Chondrocyte (in vitro differentiated cells): ENCODE measurements around the gene ABCA12. TPM values are rescaled to one million over a fixed set of nuclear protein-coding genes. Genes with fewer than 3 reads are reported as not detected.

ENCODE experiments used
- DNase-seq: peaks from one replicate; pipeline ENCODE4 v3.0.0; 2021; ENCODE audit warnings: mixed read lengths, low spot score
- H3K27ac Mint-ChIP-seq: one replicate; pipeline ENCODE4 v1.8.0; 2021; ENCODE audit warnings: mild to moderate bottlenecking, moderate library complexity, mixed read lengths; ENCODE audit not compliant: unreplicated experiment
- H3K27me3 Mint-ChIP-seq: 2 replicates; pipeline ENCODE4 v1.8.0; 2021; ENCODE audit warnings: low read depth, mixed read lengths
- H3K36me3 Mint-ChIP-seq: 2 replicates; pipeline ENCODE4 v1.8.0; 2021; ENCODE audit warnings: low read depth, mixed read lengths
- H3K4me1 Mint-ChIP-seq: 2 replicates; pipeline ENCODE4 v1.8.0; 2021; ENCODE audit warnings: low read depth, mild to moderate bottlenecking, mixed read lengths
- H3K4me3 Mint-ChIP-seq: one replicate; pipeline ENCODE4 v1.8.0; 2021; ENCODE audit warnings: mild to moderate bottlenecking, moderate library complexity, mixed read lengths; ENCODE audit not compliant: unreplicated experiment
- H3K9me3 Mint-ChIP-seq: 2 replicates; pipeline ENCODE4 v1.8.0; 2021; ENCODE audit warnings: low read depth, mixed read lengths
- CTCF ChIP-seq: fragments of 200-600 bp; sonication (generic); IDR thresholded peaks from 2 replicates; pipeline ENCODE4 v1.5.0; 2021; ENCODE audit warnings: antibody characterized with exemption, mild to moderate bottlenecking, moderate library complexity
- total RNA-seq: library from RNA; stranded (reverse); gene quantifications from 3 replicates; pipeline ENCODE4 v1.2.1, GENCODE V29; 2021

Gene ABCA12
- total RNA-seq, 1 donor from 2014 or later: 0.40 TPM

GRCh38 chr2:215144106-215144875 is 5.9 kb upstream of the ABCA12 start:
- Mint-ChIP-seq H3K36me3 (no peaks in the 10 kb centered on the region), H3K4me1 (no peaks in the 10 kb centered on the region), H3K4me3 (no peak overlapping the region), H3K27me3 (no peaks in the 10 kb centered on the region), H3K9me3 (no peaks in the 10 kb centered on the region), H3K27ac (no peak overlapping the region)
- no peak for DNase-seq
- no peak for TF ChIP-seq CTCF

- no peaks in the 10 kb centered on the region for H3K9me3 Mint-ChIP-seq
- H3K4me3 Mint-ChIP-seq: no peak overlapping the region
- peaks cover 4% of the 10 kb centered on the region for H3K4me1 Mint-ChIP-seq
- no peak overlapping the region for H3K27ac Mint-ChIP-seq
- TF ChIP-seq CTCF: no peak
- no peak for DNase-seq
- H3K27me3 Mint-ChIP-seq: no peaks in the 10 kb centered on the region
- H3K36me3 Mint-ChIP-seq: no peaks in the 10 kb centered on the region
These were observed 5.0 kb upstream of the ABCA12 start for GRCh38 chr2:215143458-215143857.

- TF ChIP-seq CTCF: no peak
- Mint-ChIP-seq H3K4me1 (peaks cover 22% of the 10 kb centered on the region), H3K9me3 (no peaks in the 10 kb centered on the region), H3K4me3 (no peak overlapping the region), H3K36me3 (no peaks in the 10 kb centered on the region), H3K27ac (no peak overlapping the region), H3K27me3 (no peaks in the 10 kb centered on the region)
- no peak for DNase-seq
These were observed 3.3 kb upstream of the ABCA12 start for GRCh38 chr2:215141706-215142105.

- H3K4me1 Mint-ChIP-seq: peaks cover 25% of the 10 kb centered on the region
- DNase-seq: no peak
- no peaks in the 10 kb centered on the region for H3K36me3 Mint-ChIP-seq
- no peaks in the 10 kb centered on the region for H3K27me3 Mint-ChIP-seq
- no peak overlapping the region for H3K27ac Mint-ChIP-seq
- H3K4me3 Mint-ChIP-seq: no peak overlapping the region
- TF ChIP-seq CTCF: no peak
- H3K9me3 Mint-ChIP-seq: no peaks in the 10 kb centered on the region
These were observed 1.8 kb upstream of the ABCA12 start for GRCh38 chr2:215140166-215140707.

GRCh38 chr2:215137741-215138340 is 585 bp downstream of the ABCA12 start:
- TF ChIP-seq CTCF: no peak
- no peak for DNase-seq
- Mint-ChIP-seq H3K4me3 (peak overlapping the region; percentile 46), H3K27ac (peak overlapping the region; percentile 89), H3K27me3 (no peaks in the 10 kb centered on the region), H3K9me3 (peaks cover 3% of the 10 kb centered on the region), H3K36me3 (no peaks in the 10 kb centered on the region), H3K4me1 (peaks cover 31% of the 10 kb centered on the region)
